ENCODE data around the gene DOCK9.

DOCK9 gene

GRCh38 chr13:98853771-98854221, 124.1 kb downstream of the DOCK9 start:
- no peak for DNase-seq (ENCODE audit: low read depth, low spot score)

- DNase-seq (ENCODE audit: low read depth, low spot score): no peak
These were observed 126.6 kb downstream of the DOCK9 start for GRCh38 chr13:98851276-98851675.

DNA sequence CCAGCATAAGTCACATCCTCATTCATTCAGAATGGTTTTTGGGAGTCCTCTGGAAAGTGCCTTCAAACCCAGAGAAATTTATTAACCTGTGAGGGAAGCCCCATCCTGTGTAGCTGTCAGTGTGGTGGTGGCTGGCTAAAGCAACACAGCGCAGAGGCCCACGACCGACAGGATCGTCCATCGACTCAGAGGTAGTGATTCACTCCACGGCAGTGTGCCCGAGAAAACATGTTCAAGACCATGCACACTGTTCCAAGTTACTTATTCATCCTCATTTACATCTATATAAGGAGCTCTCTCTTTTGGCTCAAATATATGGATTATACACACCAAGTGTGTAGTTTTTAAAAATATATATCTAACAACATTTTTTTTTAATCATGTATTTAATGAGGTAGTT, 129.1 kb downstream of the DOCK9 start:
- no peak for DNase-seq (ENCODE audit: low read depth, low spot score)

DNA sequence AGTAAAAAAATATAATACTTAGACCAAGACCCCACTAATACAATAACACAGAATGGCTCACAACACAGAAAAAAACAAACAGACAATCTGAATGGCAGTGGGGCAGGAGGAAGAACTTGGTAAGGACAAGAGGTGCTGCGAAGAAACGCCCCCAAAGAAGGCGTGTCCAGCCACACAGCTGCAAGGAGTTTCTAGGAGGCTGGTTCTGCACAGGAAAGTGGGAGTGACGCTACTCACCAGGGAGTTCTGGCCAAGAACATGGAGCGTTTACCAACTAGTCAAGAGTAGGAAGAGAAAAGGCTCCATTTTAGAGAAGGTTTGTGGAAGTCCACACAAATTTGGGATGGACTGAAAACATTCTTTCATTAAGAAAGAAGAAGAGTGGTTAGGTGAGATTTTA, 130.1 kb downstream of the DOCK9 start:
- DNase-seq (ENCODE audit: low read depth, low spot score): no peak

GRCh38 chr13:98846986-98847385, 130.9 kb downstream of the DOCK9 start:
- DNase-seq (ENCODE audit: low read depth, low spot score): no peak

- DNase-seq (ENCODE audit: low read depth, low spot score): no peak
These were observed 131.3 kb downstream of the DOCK9 start for GRCh38 chr13:98846521-98846920.

- no peak for DNase-seq (ENCODE audit: low read depth, low spot score)
These were observed 132.1 kb downstream of the DOCK9 start for GRCh38 chr13:98845742-98846141.

- DNase-seq (ENCODE audit: low read depth, low spot score): no peak
These were observed 133.8 kb downstream of the DOCK9 start for GRCh38 chr13:98844021-98844420.

DNA sequence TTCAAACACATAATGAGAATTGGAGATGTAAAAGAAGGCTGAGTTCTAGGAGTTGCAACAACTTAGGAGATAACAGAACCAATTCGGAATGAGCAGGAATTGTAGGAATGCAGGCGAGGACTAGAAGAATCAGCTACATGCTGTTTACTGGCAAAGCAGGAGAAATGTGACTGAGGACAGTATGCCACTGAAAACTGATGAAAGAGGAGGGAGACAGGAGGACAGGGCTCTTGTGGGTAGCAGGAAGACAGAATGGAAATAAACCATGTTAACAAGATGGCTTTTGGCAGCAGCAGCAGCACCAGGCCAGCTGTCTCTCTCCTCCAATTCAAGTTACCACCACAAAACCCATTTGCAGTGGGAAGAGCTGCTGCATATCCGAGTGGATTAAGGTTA, 134.4 kb downstream of the DOCK9 start:
- DNase-seq (ENCODE audit: low read depth, low spot score): no peak

- DNase-seq (ENCODE audit: low read depth, low spot score): peak; percentile 20
These were observed 134.9 kb downstream of the DOCK9 start for GRCh38 chr13:98842858-98843481.

GRCh38 chr13:98842070-98842469, 135.8 kb downstream of the DOCK9 start:
- DNase-seq (ENCODE audit: low read depth, low spot score): no peak

- DNase-seq (ENCODE audit: low read depth, low spot score): peak; percentile 1
These were observed 137.8 kb downstream of the DOCK9 start for GRCh38 chr13:98839856-98840769.

- no peak for DNase-seq (ENCODE audit: low read depth, low spot score)
These were observed 139.1 kb downstream of the DOCK9 start for GRCh38 chr13:98838776-98839175.

DNA sequence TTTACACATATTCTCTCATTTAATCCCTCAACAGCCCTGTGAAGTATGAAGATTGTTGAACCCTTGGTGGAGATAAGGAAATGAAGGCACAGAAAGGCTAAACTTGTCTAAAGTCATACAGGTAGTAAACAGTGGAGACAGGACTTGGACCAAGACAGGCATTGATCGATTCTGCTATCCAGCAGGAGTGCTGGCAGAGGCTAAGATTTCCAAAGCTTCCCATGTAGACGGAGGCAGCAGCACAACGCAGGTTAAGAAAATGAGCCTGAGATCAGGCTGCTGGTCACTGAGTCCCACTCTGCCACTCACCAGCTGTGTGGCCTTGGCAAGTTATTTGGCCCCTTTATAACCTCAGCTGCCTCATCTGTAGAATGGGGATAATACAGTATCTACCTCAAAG, 140.0 kb downstream of the DOCK9 start:
- no peak for DNase-seq (ENCODE audit: low read depth, low spot score)

- no peak for DNase-seq (ENCODE audit: low read depth, low spot score)
These were observed 142.7 kb downstream of the DOCK9 start for GRCh38 chr13:98835156-98835555.

DNA sequence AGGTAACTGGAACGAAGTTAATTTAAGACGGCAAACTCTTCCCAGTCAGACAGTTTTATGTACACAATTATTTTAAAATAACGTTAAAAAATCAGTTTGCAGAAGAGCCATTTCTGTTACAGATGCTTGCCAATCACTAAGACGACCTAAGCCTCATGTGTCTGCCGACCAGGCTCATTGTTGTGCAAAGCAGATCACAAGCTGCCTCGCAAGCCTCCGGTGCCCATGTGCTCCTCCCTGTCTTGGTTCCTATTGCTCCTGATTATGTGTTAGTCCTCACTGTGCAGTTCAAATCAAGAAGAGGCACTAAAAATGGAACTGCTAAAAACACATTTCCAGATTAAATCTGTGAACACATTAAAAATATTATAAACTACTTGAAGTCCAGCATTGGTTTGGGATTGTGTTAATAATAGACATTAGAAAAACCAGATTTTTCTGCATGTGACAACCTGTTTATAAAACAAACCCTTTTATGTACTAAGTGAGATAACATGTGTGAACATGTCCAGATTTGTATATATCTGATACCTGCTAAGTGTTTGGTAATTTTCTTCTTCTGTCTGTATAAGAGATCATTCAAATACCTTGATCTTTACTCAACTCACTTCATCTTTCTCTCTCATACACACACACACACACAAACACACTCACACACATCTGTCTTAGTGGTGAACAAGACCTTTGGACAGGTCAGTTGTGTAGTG, 143.5 kb downstream of the DOCK9 start:
- no peak for DNase-seq (ENCODE audit: low read depth, low spot score)

- DNase-seq (ENCODE audit: low read depth, low spot score): no peak
These were observed 146.6 kb downstream of the DOCK9 start for GRCh38 chr13:98831236-98831635.

GRCh38 chr13:98829541-98829940, 148.3 kb downstream of the DOCK9 start:
- DNase-seq (ENCODE audit: low read depth, low spot score): no peak

- DNase-seq (ENCODE audit: low read depth, low spot score): no peak
These were observed 149.2 kb downstream of the DOCK9 start for GRCh38 chr13:98828614-98829013.

DNA sequence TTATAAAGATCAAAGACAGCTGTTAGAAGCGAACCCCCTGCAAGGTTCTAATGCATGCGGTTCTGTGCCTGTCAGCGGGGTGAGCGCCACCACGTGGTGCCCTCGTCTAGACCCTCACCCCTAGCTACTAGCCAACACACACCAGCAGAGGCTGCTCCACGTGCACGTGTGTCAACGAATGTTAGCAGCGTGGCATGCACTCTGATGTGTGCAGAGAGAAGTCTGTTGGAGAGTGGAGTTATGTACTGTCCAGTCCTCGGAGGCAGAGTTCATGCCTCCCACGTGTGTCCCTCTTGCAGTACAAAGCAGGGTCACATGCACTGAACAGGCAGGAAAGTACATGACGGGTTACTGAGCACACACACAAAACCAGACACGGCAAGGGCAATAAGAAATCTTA, 150.4 kb downstream of the DOCK9 start:
- no peak for DNase-seq (ENCODE audit: low read depth, low spot score)

- DNase-seq (ENCODE audit: low read depth, low spot score): no peak
These were observed 151.7 kb downstream of the DOCK9 start for GRCh38 chr13:98826146-98826545.

DNA sequence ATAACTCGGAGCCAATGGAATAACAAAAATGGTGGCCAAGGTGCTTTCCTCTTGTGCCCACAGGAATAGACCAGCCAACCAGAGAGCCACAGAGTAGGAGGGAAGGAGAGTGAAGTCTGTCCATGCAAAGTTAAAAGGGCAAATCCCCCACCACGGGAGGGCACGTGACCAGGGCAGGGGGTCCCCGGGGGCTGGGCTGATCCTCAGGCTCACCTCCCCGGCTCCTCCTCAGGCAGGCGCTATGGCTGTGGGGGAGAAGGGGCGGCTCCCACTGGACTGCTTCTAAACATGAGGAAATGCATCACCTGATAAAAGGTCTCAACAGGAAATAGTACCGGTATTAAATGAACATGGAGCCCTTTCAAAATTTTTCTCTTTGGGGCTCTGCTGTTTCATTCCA, 152.2 kb downstream of the DOCK9 start:
- DNase-seq (ENCODE audit: low read depth, low spot score): no peak
